Measurements from ENCODE around the gene UROC1.

The UROC1 gene

DNA sequence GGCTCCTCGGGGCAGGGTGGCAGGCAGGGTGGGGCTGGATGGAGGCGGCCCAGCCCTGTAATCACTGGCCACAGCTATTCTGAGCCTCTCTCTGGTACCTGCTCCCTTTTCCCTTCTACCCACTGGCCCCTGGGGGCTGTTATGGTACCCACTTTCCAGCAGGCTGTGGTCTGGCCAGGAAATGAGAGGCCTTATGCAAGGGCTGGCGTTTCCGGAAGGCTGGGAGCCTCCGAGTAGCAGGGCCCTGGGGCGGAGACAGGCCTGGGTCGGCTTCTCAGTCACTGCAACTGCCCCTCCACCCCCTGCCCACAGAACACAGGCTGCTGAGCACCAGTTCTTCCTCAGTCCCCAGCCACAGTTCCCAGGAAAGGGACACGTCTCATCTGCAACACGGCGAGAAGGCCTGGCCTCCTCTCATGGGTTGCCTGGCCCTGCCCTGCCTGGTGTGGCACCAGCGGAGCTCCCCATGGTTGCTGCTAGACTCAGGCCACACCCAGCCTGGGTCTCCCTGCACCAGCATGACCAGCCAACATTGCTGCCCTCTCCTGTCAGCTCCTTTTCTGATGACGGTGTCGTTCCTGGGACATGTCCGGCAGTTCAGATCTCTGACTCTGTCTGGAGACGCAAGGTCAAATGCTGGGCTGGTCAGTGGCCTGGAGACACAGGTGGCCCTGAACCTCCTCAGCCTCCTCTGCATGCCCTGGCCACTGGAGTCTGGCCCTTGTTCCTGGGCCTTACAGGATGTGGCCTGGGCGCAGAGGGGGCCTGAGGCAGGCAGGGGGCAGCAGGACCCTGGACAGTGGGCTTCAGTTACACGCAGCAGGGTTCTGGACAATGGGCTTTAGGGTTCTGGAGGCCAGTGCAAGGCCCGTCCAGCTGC is 12.8 kb upstream of the UROC1 start:
- H3K4me3 ChIP-seq (ENCODE audit: low read length) = no peak overlapping the region
- no peak for TF ChIP-seq ZNF274 (IDR thresholded peaks at IDR 0.05; ENCODE audit: low read depth, low read length)

- H3K4me3 ChIP-seq (ENCODE audit: low read length) = no peak overlapping the region
- TF ChIP-seq ZNF274 (IDR thresholded peaks at IDR 0.05; ENCODE audit: low read depth, low read length) = no peak
Observed at GRCh38 chr3:126529585-126530170, 12.1 kb upstream of the UROC1 start.

GRCh38 chr3:126528800-126529541 is 11.4 kb upstream of the UROC1 start:
- no peak overlapping the region for H3K4me3 ChIP-seq (ENCODE audit: low read length)
- TF ChIP-seq ZNF274 (IDR thresholded peaks at IDR 0.05; ENCODE audit: low read depth, low read length) = no peak

GRCh38 chr3:126528419-126528799 is 10.8 kb upstream of the UROC1 start:
- no peak overlapping the region for H3K4me3 ChIP-seq (ENCODE audit: low read length)
- no peak for TF ChIP-seq ZNF274 (IDR thresholded peaks at IDR 0.05; ENCODE audit: low read depth, low read length)

DNA sequence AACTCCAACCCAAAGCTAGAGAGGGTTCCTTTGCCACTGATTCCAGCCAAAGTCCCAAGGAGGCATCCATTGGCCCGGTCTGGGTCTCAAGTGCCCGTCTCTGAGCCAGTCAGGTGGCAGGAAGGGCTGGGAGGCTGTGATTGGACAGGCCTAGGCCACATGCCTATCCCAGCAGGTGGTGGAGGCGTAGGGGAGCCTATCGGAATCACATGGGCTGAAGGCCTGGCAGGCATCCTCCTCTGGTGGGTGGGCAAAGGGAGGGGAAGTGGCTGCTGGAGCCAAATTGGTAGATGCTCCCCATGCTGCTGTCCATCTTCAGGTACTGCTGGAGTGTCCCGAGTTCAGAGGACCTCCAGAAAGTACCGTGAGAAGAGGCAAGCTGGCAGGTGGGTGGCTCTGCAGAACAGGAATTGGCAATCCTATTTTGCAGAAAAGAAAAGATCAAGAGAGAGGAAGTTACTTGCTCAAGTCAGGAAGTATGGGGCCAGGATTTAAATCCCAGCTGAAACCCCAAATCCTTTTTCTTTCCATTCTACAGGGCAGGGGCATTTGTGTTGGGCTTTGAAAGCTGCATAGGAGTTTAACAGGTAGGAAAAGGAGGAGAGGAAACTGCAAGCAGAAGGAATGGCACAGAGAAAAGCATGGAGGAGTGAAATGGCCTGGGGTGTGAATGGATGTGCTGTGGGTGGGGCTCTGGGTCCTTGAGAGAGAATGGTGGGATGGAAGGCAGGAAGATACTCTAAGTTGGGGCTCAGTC is 10.1 kb upstream of the UROC1 start:
- no peak overlapping the region for H3K4me3 ChIP-seq (ENCODE audit: low read length)
- TF ChIP-seq ZNF274 (IDR thresholded peaks at IDR 0.05; ENCODE audit: low read depth, low read length) = no peak

GRCh38 chr3:126527006-126527405 is 9.4 kb upstream of the UROC1 start:
- no peak for TF ChIP-seq ZNF274 (IDR thresholded peaks at IDR 0.05; ENCODE audit: low read depth, low read length)
- no peak overlapping the region for H3K4me3 ChIP-seq (ENCODE audit: low read length)

GRCh38 chr3:126526668-126527005 is 9.1 kb upstream of the UROC1 start:
- no peak overlapping the region for H3K4me3 ChIP-seq (ENCODE audit: low read length)
- TF ChIP-seq ZNF274 (IDR thresholded peaks at IDR 0.05; ENCODE audit: low read depth, low read length) = no peak

DNA sequence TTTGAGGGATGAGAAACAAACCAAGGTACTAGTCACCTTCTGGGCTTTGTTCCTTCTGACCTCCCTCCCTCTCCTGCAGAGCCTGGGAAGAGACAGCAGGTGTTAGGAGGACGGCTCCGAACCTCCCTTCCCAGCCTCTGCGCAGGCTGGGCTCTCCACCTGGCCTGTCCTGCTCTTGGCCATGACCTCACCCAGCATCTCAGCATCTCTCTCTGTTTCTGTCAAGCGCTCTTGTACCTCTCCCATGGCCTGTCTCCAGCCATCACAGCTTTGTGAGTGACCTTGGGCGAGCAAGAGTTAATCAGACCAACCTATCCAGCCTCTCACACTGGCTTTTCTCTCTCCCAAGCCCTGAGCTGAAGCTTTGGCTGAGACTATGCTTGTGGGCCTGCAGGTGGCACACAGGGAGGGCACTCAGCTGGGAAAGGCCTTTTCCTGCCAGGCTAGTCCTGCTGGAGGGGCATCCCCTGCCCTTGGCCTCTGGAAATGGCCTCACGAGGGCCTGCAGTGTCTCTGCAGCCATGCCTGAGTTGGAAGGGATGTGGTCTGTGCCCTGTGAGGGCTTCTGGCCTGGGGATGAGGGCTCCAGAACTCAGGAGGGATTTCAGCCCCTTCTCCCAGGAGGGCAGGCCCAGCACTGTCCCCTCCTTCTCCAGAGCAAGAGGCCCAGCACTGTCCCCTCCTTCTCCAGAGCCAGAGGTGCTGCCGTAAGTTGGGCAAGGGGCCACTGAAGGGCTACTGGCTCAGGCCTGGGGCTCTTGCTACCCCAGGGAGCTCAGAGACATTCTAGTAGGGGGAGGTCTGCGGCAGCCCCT is 8.5 kb upstream of the UROC1 start:
- H3K4me3 ChIP-seq (ENCODE audit: low read length) = no peak overlapping the region
- TF ChIP-seq ZNF274 (IDR thresholded peaks at IDR 0.05; ENCODE audit: low read depth, low read length) = no peak

- TF ChIP-seq ZNF274 (IDR thresholded peaks at IDR 0.05; ENCODE audit: low read depth, low read length) = no peak
- H3K4me3 ChIP-seq (ENCODE audit: low read length) = no peak overlapping the region
Observed at GRCh38 chr3:126525091-126525852, 7.7 kb upstream of the UROC1 start.

- no peak for TF ChIP-seq ZNF274 (IDR thresholded peaks at IDR 0.05; ENCODE audit: low read depth, low read length)
- H3K4me3 ChIP-seq (ENCODE audit: low read length) = no peak overlapping the region
Observed at GRCh38 chr3:126524429-126524988, 6.9 kb upstream of the UROC1 start.

- H3K4me3 ChIP-seq (ENCODE audit: low read length) = no peak within 1 kb of the TSS
- no peak for TF ChIP-seq ZNF274 (IDR thresholded peaks at IDR 0.05; ENCODE audit: low read depth, low read length)
Observed at GRCh38 chr3:126523745-126524428, 6.3 kb upstream of the UROC1 start, which contains the start of gene CHST13. Gene CHST13, plus strand, starts transcription at chr3:126524155. Its CDS starts 178 bp downstream, at chr3:126524333.

- no peak for TF ChIP-seq ZNF274 (IDR thresholded peaks at IDR 0.05; ENCODE audit: low read depth, low read length)
- no peak overlapping the region for H3K4me3 ChIP-seq (ENCODE audit: low read length)
Observed at GRCh38 chr3:126522363-126522788, 4.8 kb upstream of the UROC1 start.

Data from GM08714 (cell line).